NB4 (cell line): ENCODE data around the gene APP.

Source experiments
- CTCF ChIP-seq: IDR thresholded peaks from one replicate; pipeline ENCODE4 v1.5.1; 2012; ENCODE audit warnings: low read depth, low read length
- MAX ChIP-seq: IDR thresholded peaks from 2 replicates; pipeline ENCODE4 v1.6.1; 2011; ENCODE audit warnings: low read depth, low read length
- POLR2A ChIP-seq: IDR thresholded peaks from 2 replicates; pipeline ENCODE4 v1.6.1; 2011; ENCODE audit warnings: mild to moderate bottlenecking; ENCODE audit not compliant: insufficient read length; ENCODE audit errors: extremely low read depth

DNA sequence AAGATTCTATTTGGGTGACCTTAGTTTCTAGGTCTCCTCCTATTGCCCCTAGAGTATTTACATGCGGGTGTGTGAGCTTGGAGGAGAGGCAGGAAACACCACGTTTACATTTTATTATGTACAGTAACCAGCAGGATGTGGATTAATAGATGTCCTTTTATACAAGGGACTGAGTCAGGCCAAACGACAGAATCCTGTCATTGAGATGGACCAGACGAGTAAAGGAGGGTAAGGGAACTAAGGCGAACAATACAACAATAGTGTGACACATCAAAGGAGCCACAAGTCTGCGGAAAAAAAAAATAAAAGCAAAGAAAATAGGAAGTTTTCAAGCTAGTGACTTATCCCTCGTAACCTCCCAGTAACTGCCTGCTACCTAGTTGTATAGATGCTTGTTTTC, 284.7 kb downstream of the APP start:
- TF ChIP-seq CTCF (no peak), MAX (no peak), POLR2A (no peak)
